ENCODE measurements around the gene GLIPR1.
"Not testable (repeated sequence)": the region's sequence is repeated elsewhere in the genome, so short reads cannot be mapped to it uniquely, and the experiment has no call there.

The GLIPR1 gene

DNA sequence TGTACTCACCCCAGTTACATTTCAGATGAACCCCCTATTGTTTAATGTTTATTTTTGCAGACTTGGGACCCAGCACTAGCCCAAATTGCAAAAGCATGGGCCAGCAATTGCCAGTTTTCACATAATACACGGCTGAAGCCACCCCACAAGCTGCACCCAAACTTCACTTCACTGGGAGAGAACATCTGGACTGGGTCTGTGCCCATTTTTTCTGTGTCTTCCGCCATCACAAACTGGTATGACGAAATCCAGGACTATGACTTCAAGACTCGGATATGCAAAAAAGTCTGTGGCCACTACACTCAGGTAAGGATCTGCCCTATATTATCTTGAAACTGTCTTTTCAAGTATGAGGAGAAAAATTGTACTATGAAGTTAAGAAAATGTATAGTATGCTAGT is 1.2 kb downstream of the GLIPR1 start:
- H3K4me3 ChIP-seq (ENCODE audit: severe bottlenecking): peak overlapping the region; percentile 29
- DNase-seq (ENCODE audit: low spot score) (no peak), ATAC-seq (ENCODE audit: low read depth) (peak; percentile 17; the same call in 2 of the 3 replicates)
- H3K36me3 ChIP-seq (ENCODE audit: low read depth): 0 out of 2 replicates have a peak, but pooled peaks cover 7% of the 10 kb centered on the region
- TF ChIP-seq, protein P1, sequence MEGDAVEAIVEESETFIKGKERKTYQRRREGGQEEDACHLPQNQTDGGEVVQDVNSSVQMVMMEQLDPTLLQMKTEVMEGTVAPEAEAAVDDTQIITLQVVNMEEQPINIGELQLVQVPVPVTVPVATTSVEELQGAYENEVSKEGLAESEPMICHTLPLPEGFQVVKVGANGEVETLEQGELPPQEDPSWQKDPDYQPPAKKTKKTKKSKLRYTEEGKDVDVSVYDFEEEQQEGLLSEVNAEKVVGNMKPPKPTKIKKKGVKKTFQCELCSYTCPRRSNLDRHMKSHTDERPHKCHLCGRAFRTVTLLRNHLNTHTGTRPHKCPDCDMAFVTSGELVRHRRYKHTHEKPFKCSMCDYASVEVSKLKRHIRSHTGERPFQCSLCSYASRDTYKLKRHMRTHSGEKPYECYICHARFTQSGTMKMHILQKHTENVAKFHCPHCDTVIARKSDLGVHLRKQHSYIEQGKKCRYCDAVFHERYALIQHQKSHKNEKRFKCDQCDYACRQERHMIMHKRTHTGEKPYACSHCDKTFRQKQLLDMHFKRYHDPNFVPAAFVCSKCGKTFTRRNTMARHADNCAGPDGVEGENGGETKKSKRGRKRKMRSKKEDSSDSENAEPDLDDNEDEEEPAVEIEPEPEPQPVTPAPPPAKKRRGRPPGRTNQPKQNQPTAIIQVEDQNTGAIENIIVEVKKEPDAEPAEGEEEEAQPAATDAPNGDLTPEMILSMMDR (IDR thresholded peaks at IDR 0.05; ENCODE audit: poor library complexity, severe bottlenecking): no peak
- peak overlapping the region; percentile 76 for H3K27ac ChIP-seq (ENCODE audit: poor library complexity, severe bottlenecking)
- no peaks in the 10 kb centered on the region for H3K27me3 ChIP-seq (ENCODE audit: insufficient read depth, poor library complexity, severe bottlenecking)
- no peaks in the 10 kb centered on the region for H3K9me3 ChIP-seq (ENCODE audit: severe bottlenecking)
- peaks cover 14% of the 10 kb centered on the region for H3K4me1 ChIP-seq (ENCODE audit: insufficient read depth, poor library complexity, severe bottlenecking)

DNA sequence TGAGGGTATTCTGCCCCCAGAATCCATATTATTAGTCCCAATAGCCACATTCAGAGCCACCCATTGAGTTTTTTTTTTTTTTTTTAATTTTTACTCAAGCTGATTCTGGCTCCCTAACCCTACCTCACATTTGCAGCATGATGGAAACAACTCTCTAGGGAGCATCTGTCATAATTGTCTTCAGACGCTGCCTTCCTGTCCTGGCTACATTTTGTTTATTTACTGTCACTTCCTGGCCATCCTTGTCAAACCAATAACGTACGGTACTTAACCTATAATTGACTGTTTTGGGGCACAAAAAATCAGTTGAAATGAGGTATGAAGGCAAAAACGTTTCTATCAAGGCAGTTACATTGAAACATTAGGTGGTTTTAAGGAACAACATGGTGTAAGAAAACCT is 2.1 kb downstream of the GLIPR1 start:
- Histone ChIP-seq H3K4me3 (ENCODE audit: severe bottlenecking) (no peak overlapping the region), H3K4me1 (ENCODE audit: insufficient read depth, poor library complexity, severe bottlenecking) (peaks cover 14% of the 10 kb centered on the region), H3K27ac (ENCODE audit: poor library complexity, severe bottlenecking) (no peak overlapping the region), H3K36me3 (ENCODE audit: low read depth) (0 out of 2 replicates have a peak, but pooled peaks cover 7% of the 10 kb centered on the region), H3K27me3 (ENCODE audit: insufficient read depth, poor library complexity, severe bottlenecking) (no peaks in the 10 kb centered on the region), H3K9me3 (ENCODE audit: severe bottlenecking) (no peaks in the 10 kb centered on the region)
- DNase-seq (ENCODE audit: low spot score): no peak
- ATAC-seq (ENCODE audit: low read depth): no peak
- TF ChIP-seq, protein P1 (IDR thresholded peaks at IDR 0.05; ENCODE audit: poor library complexity, severe bottlenecking): no peak

DNA sequence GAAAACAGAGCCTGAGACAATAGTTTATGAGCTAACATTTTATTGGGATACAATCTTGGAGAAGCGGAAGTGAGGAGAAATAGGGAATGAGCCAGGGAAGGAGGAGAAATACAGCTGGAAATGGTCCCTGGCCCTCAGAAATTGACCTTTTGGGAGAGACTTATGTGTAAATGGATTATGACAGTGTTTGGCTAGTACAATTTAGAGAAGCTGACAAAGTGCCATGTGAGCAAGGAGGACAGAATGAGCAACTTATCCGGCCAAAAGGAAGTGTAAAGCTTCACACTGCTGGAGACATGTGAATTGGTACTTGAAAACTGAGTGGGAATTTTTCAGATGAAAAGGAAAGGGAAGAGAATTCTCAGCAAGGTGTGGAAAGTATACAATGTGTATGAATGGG is 2.9 kb downstream of the GLIPR1 start:
- no peak for DNase-seq (ENCODE audit: low spot score)
- ATAC-seq (ENCODE audit: low read depth): no peak
- Histone ChIP-seq H3K27ac (ENCODE audit: poor library complexity, severe bottlenecking) (no peak overlapping the region), H3K4me3 (ENCODE audit: severe bottlenecking) (no peak overlapping the region), H3K36me3 (ENCODE audit: low read depth) (0 out of 2 replicates have a peak, but pooled peaks cover 7% of the 10 kb centered on the region), H3K4me1 (ENCODE audit: insufficient read depth, poor library complexity, severe bottlenecking) (peaks cover 14% of the 10 kb centered on the region), H3K9me3 (ENCODE audit: severe bottlenecking) (no peaks in the 10 kb centered on the region), H3K27me3 (ENCODE audit: insufficient read depth, poor library complexity, severe bottlenecking) (no peaks in the 10 kb centered on the region)
- TF ChIP-seq, protein P1 (IDR thresholded peaks at IDR 0.05; ENCODE audit: poor library complexity, severe bottlenecking): no peak

DNA sequence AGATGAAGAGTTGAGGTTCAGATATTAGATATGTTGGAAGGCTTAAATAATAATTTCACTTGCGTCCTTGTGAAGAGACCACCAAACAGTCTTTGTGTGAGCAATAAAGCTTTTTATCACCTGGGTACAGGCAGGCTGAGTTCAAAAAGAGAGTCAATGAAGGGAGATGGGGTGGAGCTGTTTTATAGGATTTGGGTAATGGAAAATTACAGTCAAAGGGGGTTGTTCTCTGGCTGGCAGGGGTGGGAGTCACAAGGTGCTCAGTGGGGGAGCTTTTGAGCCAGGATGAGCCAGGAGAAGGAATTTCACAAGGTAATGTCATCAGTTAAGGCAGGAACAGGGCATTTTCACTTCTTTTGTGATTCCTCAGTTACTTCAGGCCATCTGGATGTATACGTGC is 3.9 kb downstream of the GLIPR1 start:
- not testable (repeated sequence) for H3K27ac ChIP-seq (ENCODE audit: poor library complexity, severe bottlenecking); DNase-seq (ENCODE audit: low spot score); H3K9me3 ChIP-seq (ENCODE audit: severe bottlenecking); H3K27me3 ChIP-seq (ENCODE audit: insufficient read depth, poor library complexity, severe bottlenecking); ATAC-seq (ENCODE audit: low read depth); H3K4me3 ChIP-seq (ENCODE audit: severe bottlenecking); H3K36me3 ChIP-seq (ENCODE audit: low read depth)
- peaks cover 19% of the 10 kb centered on the region for H3K4me1 ChIP-seq (ENCODE audit: insufficient read depth, poor library complexity, severe bottlenecking)

DNA sequence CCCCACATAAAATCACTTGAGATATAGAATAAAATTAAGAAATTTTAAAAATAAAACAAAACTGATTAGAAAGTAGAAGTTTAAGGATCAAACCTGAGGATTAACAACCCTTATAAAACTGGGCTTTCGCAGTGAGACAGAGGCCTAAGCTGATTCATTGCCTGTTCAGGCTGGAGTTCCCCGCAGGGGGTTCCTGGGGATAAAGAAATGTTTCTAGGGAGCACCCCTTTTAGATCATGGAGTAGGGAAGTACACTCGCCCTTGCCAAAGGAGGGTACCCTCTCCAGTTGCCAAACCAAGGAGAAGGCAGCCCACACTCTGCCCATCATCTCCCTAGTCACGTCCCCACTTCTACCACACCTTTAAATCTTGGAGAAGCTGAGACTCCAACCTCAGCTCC is 6.8 kb downstream of the GLIPR1 start:
- DNase-seq (ENCODE audit: low spot score) (no peak), ATAC-seq (ENCODE audit: low read depth) (no peak)
- TF ChIP-seq, protein P1 (IDR thresholded peaks at IDR 0.05; ENCODE audit: poor library complexity, severe bottlenecking): no peak
- H3K4me3 ChIP-seq (ENCODE audit: severe bottlenecking): no peak overlapping the region
- H3K36me3 ChIP-seq (ENCODE audit: low read depth): peaks cover 13% of the 10 kb centered on the region; the same call in 1 of the 2 replicates
- H3K4me1 ChIP-seq (ENCODE audit: insufficient read depth, poor library complexity, severe bottlenecking): peaks cover 13% of the 10 kb centered on the region
- no peaks in the 10 kb centered on the region for H3K27me3 ChIP-seq (ENCODE audit: insufficient read depth, poor library complexity, severe bottlenecking)
- H3K9me3 ChIP-seq (ENCODE audit: severe bottlenecking): no peaks in the 10 kb centered on the region
- no peak overlapping the region for H3K27ac ChIP-seq (ENCODE audit: poor library complexity, severe bottlenecking)

All from RWPE2 (cell line).